GM08714 (cell line): ENCODE measurements around the gene TECTA.
"Not testable (repeated sequence)": the region's sequence is repeated elsewhere in the genome, so short reads cannot be mapped to it uniquely, and the experiment has no call there.

ENCODE experiments used
- H3K4me3 ChIP-seq: fragments of 200-500 bp; sonication (Bioruptor generic); 2 replicates; pipeline ENCODE4 v1.5.1; 2014; ENCODE audit warnings: mild to moderate bottlenecking, low read length, inconsistent platforms
- ZNF274 ChIP-seq: IDR thresholded peaks from 2 replicates; pipeline ENCODE4 v1.6.1; 2012; ENCODE audit warnings: mild to moderate bottlenecking, low read depth, low read length

TECTA gene

DNA sequence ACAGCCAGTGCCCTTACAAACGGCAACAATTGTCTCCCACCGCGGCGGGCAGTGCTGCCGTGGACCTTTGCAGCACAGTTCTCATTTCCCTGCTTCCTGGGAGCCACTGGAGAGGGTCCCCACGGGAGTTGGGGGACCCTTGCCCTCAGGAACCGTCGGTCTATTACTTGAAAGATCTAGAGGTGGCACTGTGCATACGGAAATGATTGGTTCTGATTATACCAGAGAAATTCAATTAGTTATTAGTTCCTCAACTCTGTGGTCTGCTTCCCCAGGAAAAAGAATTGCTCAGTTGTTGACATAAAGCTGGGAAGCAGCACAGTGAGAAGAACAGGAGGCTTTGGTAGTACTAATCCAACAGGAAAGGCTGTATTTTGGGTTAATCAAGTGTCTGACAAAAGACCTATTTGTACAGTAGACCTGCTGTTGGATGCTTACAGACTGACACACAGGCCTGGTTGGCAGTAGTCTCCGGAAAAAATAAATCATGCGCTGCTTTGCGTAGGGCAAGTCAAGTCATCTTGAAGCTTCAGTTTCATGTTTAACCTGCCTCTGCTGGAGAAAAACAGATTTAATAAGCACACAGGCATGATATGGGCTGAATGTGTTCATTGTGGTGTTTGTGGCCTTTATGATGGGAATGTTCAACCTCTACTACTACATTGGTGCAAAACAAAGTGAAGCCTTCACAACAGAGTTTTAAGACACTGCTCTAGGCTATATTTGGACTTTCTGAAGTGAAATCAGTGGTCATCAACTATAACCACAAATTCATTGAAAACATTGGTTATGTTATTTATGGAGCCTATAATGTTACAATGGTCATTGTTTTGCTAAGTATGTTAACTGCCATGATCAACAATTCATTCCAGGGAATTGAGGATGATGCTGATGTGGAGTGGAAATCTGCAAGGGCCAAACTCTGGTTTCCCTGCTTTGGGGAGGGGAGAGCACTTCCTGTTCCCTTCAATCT lies 136.9 kb downstream of the TECTA start:
- peak overlapping the region; percentile 0; the same call in 1 of the 2 replicates for H3K4me3 ChIP-seq
- TF ChIP-seq ZNF274: no peak

DNA sequence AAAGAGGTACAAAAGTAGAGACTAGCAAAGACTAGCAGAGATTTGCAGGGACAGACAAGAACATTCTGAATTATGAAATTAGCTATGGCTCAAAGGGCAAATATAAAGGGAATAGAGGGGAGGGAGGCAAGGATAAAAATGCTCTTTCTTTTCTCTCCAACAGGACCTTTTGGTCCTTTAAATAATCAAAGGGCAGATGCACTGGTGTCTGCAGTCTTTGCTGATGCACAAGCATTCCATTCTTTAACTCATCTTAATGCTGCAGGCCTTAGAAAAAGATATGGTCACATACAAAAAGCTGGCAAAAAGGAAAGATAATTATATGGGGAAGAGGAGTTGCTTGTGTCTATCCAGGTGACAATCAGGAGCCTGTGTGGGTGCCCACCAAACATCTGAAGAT lies 137.9 kb downstream of the TECTA start:
- H3K4me3 ChIP-seq: no peak overlapping the region
- TF ChIP-seq ZNF274: no peak

DNA sequence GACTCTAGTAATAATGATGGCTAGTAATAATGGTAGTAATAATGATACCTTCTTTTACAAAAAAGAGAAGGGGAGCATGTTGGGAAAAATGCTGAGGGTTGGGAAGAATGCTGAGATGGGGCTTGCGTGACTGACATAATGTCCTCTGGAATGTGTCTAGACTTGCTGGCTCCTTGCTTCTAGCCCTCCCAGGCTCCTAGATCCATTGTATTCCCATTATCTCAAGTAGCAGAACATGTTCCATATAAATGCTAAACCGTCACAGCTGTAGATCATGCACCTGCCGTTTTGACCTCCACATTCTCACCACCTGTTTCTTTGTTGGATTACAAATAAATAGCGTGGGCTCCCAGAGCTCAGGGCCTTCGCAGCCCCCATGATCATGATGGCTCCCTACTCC lies 139.0 kb downstream of the TECTA start:
- H3K4me3 ChIP-seq: not testable (repeated sequence)

DNA sequence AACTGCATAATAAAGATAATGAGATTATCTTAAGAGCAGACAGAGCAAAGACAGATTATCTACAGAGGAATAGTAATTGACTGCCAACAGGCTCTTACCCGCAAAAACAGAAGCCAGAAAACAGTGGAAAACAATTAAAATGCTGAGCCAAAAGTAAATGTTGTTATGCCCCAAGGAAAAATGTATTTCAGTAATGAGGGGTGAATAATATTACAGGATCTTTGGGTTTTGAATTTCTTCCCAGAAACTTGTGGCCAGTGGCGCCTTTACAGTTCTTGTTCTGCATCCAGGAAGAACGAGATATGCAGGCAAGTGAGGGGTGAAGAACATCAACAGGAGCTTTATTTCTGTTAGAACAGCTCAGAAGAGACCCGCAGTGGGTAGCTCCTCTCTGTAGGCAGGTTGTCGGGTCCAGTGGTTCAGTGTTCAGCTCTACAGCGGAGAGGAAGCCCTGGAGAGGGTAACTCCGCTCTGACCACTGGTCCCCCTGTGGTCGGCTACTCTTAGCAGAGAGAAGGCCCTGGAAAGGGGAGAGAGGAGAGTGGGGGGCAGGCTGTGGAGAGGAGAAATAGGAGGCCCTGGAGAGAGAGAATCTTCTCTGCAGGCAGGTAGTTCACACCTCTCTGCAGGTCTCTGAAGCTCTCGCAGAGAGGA lies 139.7 kb downstream of the TECTA start:
- H3K4me3 ChIP-seq: no peak overlapping the region
- no peak for TF ChIP-seq ZNF274
